Small intestine (tissue), 7 donors: ENCODE measurements around the gene SLC1A5. TPM values are rescaled to one million over a fixed set of nuclear protein-coding genes. Genes with fewer than 3 reads are reported as not detected.
A peak's percentile ranks its signal among the peaks of the same experiment; 100 is the strongest.

Experiments used
- DNase-seq, 2 donors: peaks; one replicate each; pipeline versions ENCODE4 v3.0.0 to v3.0.0-alpha.2; 2013
- FAIRE-seq: peaks from 2 replicates; lab custom pipeline; 2012; peaks lifted over from hg19 to GRCh38; lab: Jason Lieb, UNC
- H3K27ac ChIP-seq, 3 donors: one replicate each; pipeline ENCODE4 v1.5.1; 2013; ENCODE audit warnings: low read length in 2 of 3, mild to moderate bottlenecking in 2 of 3, control low read depth in 1 of 3, inconsistent platforms in 1 of 3, low read depth in 1 of 3, moderate library complexity in 1 of 3
- H3K27me3 ChIP-seq, 3 donors: one replicate each; pipeline ENCODE4 v1.6.1; 2013; ENCODE audit warnings: low read length in 3 of 3, inconsistent platforms in 1 of 3; ENCODE audit not compliant: control insufficient read depth in 3 of 3, insufficient read depth in 3 of 3
- H3K36me3 ChIP-seq, 3 donors: one replicate each; pipeline ENCODE4 v1.6.1; 2013; ENCODE audit warnings: low read length in 3 of 3, inconsistent platforms in 1 of 3, low read depth in 1 of 3, mild to moderate bottlenecking in 1 of 3, moderate library complexity in 1 of 3; ENCODE audit not compliant: control insufficient read depth in 3 of 3, insufficient read depth in 2 of 3
- H3K4me1 ChIP-seq, 3 donors: one replicate each; pipeline ENCODE4 v1.6.1; 2013; ENCODE audit warnings: low read length in 2 of 3, inconsistent platforms in 1 of 3, low read depth in 1 of 3, mild to moderate bottlenecking in 1 of 3, moderate library complexity in 1 of 3; ENCODE audit not compliant: control insufficient read depth in 3 of 3, insufficient read depth in 2 of 3
- H3K4me3 ChIP-seq, 3 donors: one replicate each; pipeline ENCODE4 v1.5.1; 2013; ENCODE audit warnings: low read length in 3 of 3, control low read depth in 1 of 3, inconsistent platforms in 1 of 3, low read depth in 1 of 3, mild to moderate bottlenecking in 1 of 3, moderate library complexity in 1 of 3
- H3K9me3 ChIP-seq, 2 donors: one replicate each; pipeline ENCODE4 v1.6.1; 2013; ENCODE audit warnings: low read depth in 1 of 2, low read length in 1 of 2; ENCODE audit not compliant: control insufficient read depth in 2 of 2, insufficient read depth in 1 of 2
- WGBS, 3 donors: extraction: QIAGEN DNeasy Blood & Tissue Kit; methylation state at CpG; one replicate each; pipeline ENCODE4 v1.1.7; 2013; 5-methylcytosine and 5-hydroxymethylcytosine counted together
- polyA plus RNA-seq, 4 donors: library from polyadenylated mRNA; stranded (reverse) in 3 of 4; unstranded in 1 of 4; fragments of 200-250 nt in 3 of 4; fragments of 120-200 nt in 1 of 4; gene quantifications; one replicate each; pipeline versions ENCODE4 v1.2.1 to v1.2.3, GENCODE V29; 2013
- donor health status: healthy with polysubstance abuse.
- donor health status: control.
- donor health status: control.
- donor health status: Bipolar disorder and iron deficiency.
- donor health status: healthy.

SLC1A5 gene
- polyA plus RNA-seq, 4 donors, result 1.6 to 159 (median 68.0) TPM

- Histone ChIP-seq H3K27me3 (no peaks in the 10 kb centered on the region), H3K36me3 (peaks cover 0 to 25% (median 0%) of the 10 kb centered on the region in 3 donors), H3K4me1 (peaks cover 0 to 15% (median 0%) of the 10 kb centered on the region in 3 donors), H3K9me3 (no peaks in the 10 kb centered on the region), H3K27ac (no peak overlapping the region), H3K4me3 (no peak overlapping the region)
- DNase-seq (no peak), FAIRE-seq (no peak)
- 85 to 93% (median 87%) methylated on average over 5 of the region's 5 CpGs for WGBS, 3 donors
Observed at GRCh38 chr19:46760363-46760762, 28.0 kb downstream of the SLC1A5 start.

DNA sequence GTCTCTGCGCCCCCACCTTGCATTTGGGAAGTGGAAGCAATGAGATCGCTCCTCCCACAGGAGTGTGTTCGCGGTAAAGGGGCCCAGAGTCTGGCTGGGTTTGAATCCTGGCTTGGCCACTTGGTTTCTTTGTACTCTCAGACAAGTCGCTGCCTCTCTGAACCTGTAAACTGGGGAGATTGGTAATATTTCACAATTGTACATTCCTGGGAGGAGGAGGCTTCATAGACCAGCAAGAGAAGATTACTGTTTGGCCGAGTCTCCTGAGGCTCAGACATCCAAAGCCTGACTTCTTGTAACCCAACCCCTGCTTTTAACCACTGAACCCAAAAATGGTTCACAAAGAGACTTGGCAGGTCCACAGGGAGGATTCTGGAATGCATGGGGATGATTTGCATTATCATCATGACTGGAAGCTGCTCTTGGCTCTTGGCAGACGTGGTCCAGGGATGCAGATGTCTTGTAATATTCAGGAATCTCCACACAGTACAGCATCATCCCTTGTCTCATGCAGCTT lies 28.5 kb downstream of the SLC1A5 start:
- peaks cover 0 to 29% (median 0%) of the 10 kb centered on the region in 3 donors for H3K36me3 ChIP-seq
- DNase-seq, result no peak
- peaks cover 0 to 13% (median 0%) of the 10 kb centered on the region in 3 donors for H3K4me1 ChIP-seq
- WGBS, 3 donors, result 66 to 85% (median 83%) methylated on average over 7 of the region's 7 CpGs
- no peaks in the 10 kb centered on the region for H3K9me3 ChIP-seq
- peak overlapping the region in 1 of 3 donors; percentile 48 for H3K27ac ChIP-seq
- FAIRE-seq, result no peak
- no peaks in the 10 kb centered on the region for H3K27me3 ChIP-seq
- H3K4me3 ChIP-seq, result no peak overlapping the region

DNA sequence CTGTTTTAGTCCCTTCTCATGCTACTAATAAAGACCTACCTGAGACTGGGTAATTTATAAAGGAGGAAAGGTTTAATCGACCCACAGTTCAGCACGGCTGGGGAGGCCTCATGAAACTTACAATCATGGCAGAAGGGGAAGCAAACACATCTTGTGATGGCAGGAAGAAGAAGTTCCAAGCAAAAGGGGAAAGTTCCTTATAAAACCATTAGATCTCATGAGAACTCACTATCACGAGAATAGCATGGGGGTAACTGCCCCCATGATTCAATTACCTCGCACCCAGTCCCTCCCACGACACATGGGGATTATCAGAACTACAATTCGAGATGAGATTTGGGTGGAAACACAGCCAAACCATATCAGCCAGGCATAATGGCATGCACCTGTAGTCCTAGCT lies 29.2 kb downstream of the SLC1A5 start:
- Histone ChIP-seq H3K36me3 (peaks cover 0 to 33% (median 0%) of the 10 kb centered on the region in 3 donors), H3K27me3 (no peaks in the 10 kb centered on the region), H3K27ac (no peak overlapping the region), H3K4me3 (no peak overlapping the region), H3K9me3 (no peaks in the 10 kb centered on the region), H3K4me1 (peaks cover 0 to 7% (median 0%) of the 10 kb centered on the region in 3 donors)
- 78 to 85% (median 82%) methylated on average over 6 of the region's 6 CpGs for WGBS, 3 donors
- no peak for FAIRE-seq
- no peak for DNase-seq

GRCh38 chr19:46756544-46756888 lies 31.9 kb downstream of the SLC1A5 start:
- no peaks in the 10 kb centered on the region for H3K27me3 ChIP-seq
- H3K4me3 ChIP-seq, result no peak overlapping the region
- whole genome bisulfite sequencing, 3 donors, result 82 to 84% (median 82%) methylated on average over 26 to 30 of the region's 30 CpGs
- peaks cover 0 to 53% (median 0%) of the 10 kb centered on the region in 3 donors for H3K36me3 ChIP-seq
- H3K4me1 ChIP-seq, result no peaks in the 10 kb centered on the region
- no peak for DNase-seq
- no peaks in the 10 kb centered on the region for H3K9me3 ChIP-seq
- H3K27ac ChIP-seq, result no peak overlapping the region
- no peak for FAIRE-seq

GRCh38 chr19:46755853-46756543 lies 32.4 kb downstream of the SLC1A5 start:
- no peaks in the 10 kb centered on the region for H3K9me3 ChIP-seq
- no peaks in the 10 kb centered on the region for H3K4me1 ChIP-seq
- DNase-seq (no peak), FAIRE-seq (no peak)
- no peak overlapping the region for H3K27ac ChIP-seq
- H3K4me3 ChIP-seq, result no peak overlapping the region
- H3K27me3 ChIP-seq, result no peaks in the 10 kb centered on the region
- H3K36me3 ChIP-seq, result peaks cover 0 to 53% (median 0%) of the 10 kb centered on the region in 3 donors
- WGBS, 3 donors, result 94 to 98% (median 98%) methylated on average over 74 to 86 of the region's 86 CpGs

DNA sequence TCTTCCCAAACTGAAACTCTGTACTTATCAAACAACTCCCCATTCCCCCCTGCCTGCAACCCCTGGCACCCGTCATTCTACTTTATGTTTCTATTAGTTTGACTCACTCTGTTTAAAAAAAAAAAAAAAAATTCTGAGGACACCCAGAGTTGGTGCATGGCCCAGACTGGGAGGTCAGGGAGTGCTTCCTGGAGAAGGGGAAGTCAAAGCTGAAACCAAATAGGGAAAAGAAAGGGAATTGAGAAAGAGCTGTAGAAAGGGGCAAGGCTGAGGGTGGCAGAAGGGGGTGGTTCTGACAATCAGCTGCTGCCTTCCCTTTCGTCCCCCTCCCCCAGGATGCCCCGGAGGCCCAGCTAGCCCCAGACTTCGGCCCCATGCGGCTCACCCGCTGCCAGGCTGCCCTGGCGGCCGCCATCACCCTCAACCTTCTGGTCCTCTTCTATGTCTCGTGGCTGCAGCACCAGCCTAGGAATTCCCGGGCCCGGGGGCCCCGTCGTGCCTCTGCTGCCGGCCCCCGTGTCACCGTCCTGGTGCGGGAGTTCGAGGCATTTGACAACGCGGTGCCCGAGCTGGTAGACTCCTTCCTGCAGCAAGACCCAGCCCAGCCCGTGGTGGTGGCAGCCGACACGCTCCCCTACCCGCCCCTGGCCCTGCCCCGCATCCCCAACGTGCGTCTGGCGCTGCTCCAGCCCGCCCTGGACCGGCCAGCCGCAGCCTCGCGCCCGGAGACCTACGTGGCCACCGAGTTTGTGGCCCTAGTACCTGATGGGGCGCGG lies 33.1 kb downstream of the SLC1A5 start:
- H3K9me3 ChIP-seq, result no peaks in the 10 kb centered on the region
- no peak overlapping the region for H3K27ac ChIP-seq
- FAIRE-seq, result no peak
- H3K36me3 ChIP-seq, result peaks cover 0 to 58% (median 0%) of the 10 kb centered on the region in 3 donors
- H3K4me1 ChIP-seq, result no peaks in the 10 kb centered on the region
- no peak overlapping the region for H3K4me3 ChIP-seq
- DNase-seq, result no peak
- WGBS, 3 donors, result 84 to 91% (median 91%) methylated on average over 37 to 39 of the region's 39 CpGs
- H3K27me3 ChIP-seq, result no peaks in the 10 kb centered on the region

DNA sequence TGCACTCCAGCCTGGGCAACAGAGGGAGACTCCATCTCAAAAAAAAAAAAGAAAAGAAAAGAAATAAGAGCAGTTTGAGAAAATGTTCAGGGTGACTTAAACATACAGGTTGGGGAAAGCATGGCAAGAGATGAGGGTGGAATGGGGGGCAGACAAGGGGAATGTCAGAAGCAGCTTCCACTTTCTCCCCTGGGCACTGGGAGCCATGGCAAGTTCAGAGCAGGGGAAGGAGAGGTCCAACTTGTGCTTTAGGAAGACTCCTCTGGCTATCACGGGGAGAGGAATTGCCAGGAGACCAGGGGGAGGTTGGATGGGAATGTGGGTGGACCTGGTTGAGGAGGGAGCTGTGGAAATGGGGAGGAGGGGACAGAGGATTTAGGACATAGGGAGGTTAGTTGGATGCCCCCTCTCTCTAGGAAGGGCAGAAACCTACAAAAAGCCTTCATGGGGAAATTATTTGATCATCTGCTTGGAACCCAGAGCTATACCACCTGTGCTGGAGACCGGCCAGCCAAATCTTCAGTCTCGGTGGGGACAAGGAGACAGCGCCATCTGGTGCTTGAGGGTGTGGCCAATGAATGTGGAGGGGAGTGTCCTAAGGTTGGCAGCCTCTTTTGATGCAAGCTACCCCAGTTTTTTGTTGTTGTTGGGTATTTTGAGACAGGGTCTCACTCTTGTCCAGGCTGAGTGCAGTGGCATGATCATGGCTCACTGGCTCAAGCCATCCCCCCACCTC lies 34.8 kb downstream of the SLC1A5 start:
- WGBS, 3 donors, result 6 to 17% (median 14%) methylated on average over 4 of the region's 4 CpGs
- Histone ChIP-seq H3K4me3 (no peak overlapping the region), H3K9me3 (no peaks in the 10 kb centered on the region), H3K36me3 (peaks cover 0 to 69% (median 0%) of the 10 kb centered on the region in 3 donors), H3K4me1 (no peaks in the 10 kb centered on the region), H3K27ac (no peak overlapping the region), H3K27me3 (no peaks in the 10 kb centered on the region)
- no peak for FAIRE-seq
- peak; percentile 65 to 71 for DNase-seq
